A549 treated with Hydrocortisone at 1 μM for 4 hours (cell line): Measurements from ENCODE around the gene MKX. TPM values are rescaled to one million over a fixed set of nuclear protein-coding genes. Genes with fewer than 3 reads are reported as not detected.

Experiments
- total RNA-seq: library from RNA; stranded (reverse); fragments of 200-300 nt; extraction: Qiagen RNA extraction; gene quantifications from 5 replicates; pipeline ENCODE4 v1.2.3, GENCODE V29; 2022

Gene MKX, protein sequence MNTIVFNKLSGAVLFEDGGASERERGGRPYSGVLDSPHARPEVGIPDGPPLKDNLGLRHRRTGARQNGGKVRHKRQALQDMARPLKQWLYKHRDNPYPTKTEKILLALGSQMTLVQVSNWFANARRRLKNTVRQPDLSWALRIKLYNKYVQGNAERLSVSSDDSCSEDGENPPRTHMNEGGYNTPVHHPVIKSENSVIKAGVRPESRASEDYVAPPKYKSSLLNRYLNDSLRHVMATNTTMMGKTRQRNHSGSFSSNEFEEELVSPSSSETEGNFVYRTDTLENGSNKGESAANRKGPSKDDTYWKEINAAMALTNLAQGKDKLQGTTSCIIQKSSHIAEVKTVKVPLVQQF
- total RNA-seq, result not detected in 5 replicates

DNA sequence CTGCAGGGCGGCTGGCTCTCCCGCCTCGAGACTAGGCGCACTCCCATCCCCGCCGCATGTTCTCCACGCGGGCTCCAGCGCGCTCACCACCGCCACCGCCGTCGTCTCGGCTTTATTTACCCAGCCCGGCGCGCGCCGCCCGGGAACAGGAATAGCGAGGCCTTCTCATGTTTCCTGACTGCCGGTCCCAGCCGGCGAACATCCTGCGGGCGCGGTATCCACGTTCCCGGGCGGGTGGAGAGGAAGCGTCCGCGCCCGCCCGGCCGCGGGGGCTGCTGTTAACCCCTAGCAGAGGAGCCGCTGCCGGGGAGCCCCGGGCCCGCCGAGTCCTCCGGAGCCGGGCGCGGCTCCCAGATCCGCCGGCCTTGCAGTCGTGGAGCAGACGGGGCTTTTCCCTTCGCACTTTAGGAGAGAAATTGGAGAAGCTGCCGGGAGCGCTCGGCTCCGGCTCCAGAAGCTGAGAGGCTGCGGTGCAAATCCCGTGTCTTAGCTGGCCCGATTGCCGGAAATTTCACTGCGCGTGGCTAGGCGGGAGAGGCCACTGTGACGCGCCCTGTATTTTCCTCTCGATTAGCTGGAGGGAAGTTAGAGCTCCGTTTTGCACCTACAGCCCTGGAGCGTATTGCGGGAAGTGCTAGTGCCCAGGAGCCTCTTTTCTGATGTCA is at the start of gene MKX:
TSS of gene MKX (minus strand) at position 88 of the 665 bp plus-strand sequence. CDS start 2,404 bp downstream, outside the sequence.

Other genes starting within 250 kb of the MKX start
- gene RAB18, start 241.5 kb downstream of the MKX start, total RNA-seq, result 83.0 to 93.3 TPM (median 87.2 TPM) in 5 replicates